IMR-90 (cell line): Measurements from ENCODE around the gene RMDN3. TPM values are rescaled to one million over a fixed set of nuclear protein-coding genes. Genes with fewer than 3 reads are reported as not detected.

Source experiments
- ATAC-seq: fragments of 200-7000 bp; cut with Tn5 transposase; 2 replicates; pipeline ENCODE4 v1.9.1; 2020; ENCODE audit warnings: low read depth, mild to moderate bottlenecking, moderate library complexity
- BruUV-seq: library from RNA; stranded (reverse); fragments of 400-500 nt; replicated peaks from 2 replicates; lab custom pipeline; 2021; lab: Mats Ljungman, UMichigan
- CTCF ChIA-PET: fragments of 300-600 bp; formaldehyde crosslinking; extraction: SDS; loops from one replicate; lab custom pipeline; 2021; ENCODE audit warnings: antibody characterized with exemption; lab: Yijun Ruan, JAX
- POLR2A ChIA-PET: fragments of 300-600 bp; sonication (Branson Sonifier 250); formaldehyde crosslinking; loops from one replicate; lab custom pipeline; 2022; ENCODE audit warnings: antibody characterized with exemption; ENCODE audit not compliant: unreplicated experiment; lab: Charles Lee
- DNase-seq: peaks from one replicate; pipeline ENCODE4 v3.0.0; 2013
- H2AFZ ChIP-seq: replicated peaks from 2 replicates; pipeline ENCODE3; 2013; ENCODE audit warnings: low read length, mild to moderate bottlenecking; ENCODE audit not compliant: poor library complexity
- H2AK5ac ChIP-seq: 2 replicates; pipeline ENCODE4 v1.6.1; 2013; ENCODE audit warnings: low read depth, low read length, inconsistent platforms
- H2AK9ac ChIP-seq: replicated peaks from 2 replicates; pipeline ENCODE3; 2013; ENCODE audit warnings: mild to moderate bottlenecking, low read depth, low read length, moderate library complexity; ENCODE audit not compliant: poor library complexity
- H2BK120ac ChIP-seq: 2 replicates; pipeline ENCODE4 v1.6.1; 2013; ENCODE audit warnings: low read depth, low read length, inconsistent platforms
- H2BK15ac ChIP-seq: 3 replicates; pipeline ENCODE4 v1.6.1; 2013; ENCODE audit warnings: low read depth, low read length, inconsistent platforms
- H2BK20ac ChIP-seq: 2 replicates; pipeline ENCODE4 v1.6.1; 2013; ENCODE audit warnings: low read depth, mild to moderate bottlenecking, inconsistent platforms, low read length, moderate library complexity
- H2BK5ac ChIP-seq: 2 replicates; pipeline ENCODE4 v1.6.1; 2013; ENCODE audit warnings: mild to moderate bottlenecking, low read depth, low read length, inconsistent platforms; ENCODE audit not compliant: poor library complexity, severe bottlenecking
- H3K14ac ChIP-seq: replicated peaks from 2 replicates; pipeline ENCODE4 v1.6.1; 2013; ENCODE audit warnings: low read depth, low read length, inconsistent platforms
- H3K18ac ChIP-seq: 2 replicates; pipeline ENCODE4 v1.6.1; 2013; ENCODE audit warnings: low read depth, low read length, control low read depth
- H3K23ac ChIP-seq: 2 replicates; pipeline ENCODE4 v1.6.1; 2013; ENCODE audit warnings: low read depth, low read length, inconsistent platforms
- H3K27ac ChIP-seq: 2 replicates; pipeline ENCODE4 v1.5.1; 2013; ENCODE audit warnings: mild to moderate bottlenecking, control low read depth, low read length; ENCODE audit not compliant: insufficient read depth
- H3K27me3 ChIP-seq: 2 replicates; pipeline ENCODE4 v1.6.1; 2013; ENCODE audit warnings: low read length; ENCODE audit not compliant: control insufficient read depth, insufficient read depth
- H3K36me3 ChIP-seq: 2 replicates; pipeline ENCODE4 v1.6.1; 2013; ENCODE audit warnings: low read length, mixed read lengths; ENCODE audit not compliant: control insufficient read depth, insufficient read depth
- H3K4ac ChIP-seq: 2 replicates; pipeline ENCODE4 v1.6.1; 2013; ENCODE audit warnings: low read depth, low read length, inconsistent platforms
- H3K4me1 ChIP-seq: 2 replicates; pipeline ENCODE4 v1.6.1; 2013; ENCODE audit warnings: low read length, mixed read lengths; ENCODE audit not compliant: control insufficient read depth, insufficient read depth
- H3K4me2 ChIP-seq: 2 replicates; pipeline ENCODE4 v1.6.1; 2013; ENCODE audit warnings: low read depth, mild to moderate bottlenecking, control low read depth, low read length, moderate library complexity
- H3K4me3 ChIP-seq: 2 replicates; pipeline ENCODE4 v1.5.1; 2013; ENCODE audit warnings: low read depth, mild to moderate bottlenecking, control low read depth, low read length, moderate library complexity; ENCODE audit not compliant: insufficient read depth
- H3K56ac ChIP-seq: 2 replicates; pipeline ENCODE4 v1.6.1; 2013; ENCODE audit warnings: low read length, inconsistent platforms; ENCODE audit not compliant: insufficient read depth; ENCODE audit errors: extremely low read depth
- H3K79me1 ChIP-seq, 2 experiments: 2 replicates each; pipeline ENCODE4 v1.6.1; 2013; ENCODE audit warnings: low read length in 2 of 2, inconsistent platforms in 1 of 2, low read depth in 1 of 2
- H3K9ac ChIP-seq: 2 replicates; pipeline ENCODE4 v1.6.1; 2013; ENCODE audit warnings: low read depth, low read length, control low read depth
- H3K9me1 ChIP-seq: 2 replicates; pipeline ENCODE4 v1.6.1; 2013; ENCODE audit warnings: low read length, inconsistent platforms; ENCODE audit not compliant: insufficient read depth
- H3K9me3 ChIP-seq: 2 replicates; pipeline ENCODE4 v1.6.1; 2013; ENCODE audit warnings: low read length; ENCODE audit not compliant: control insufficient read depth, insufficient read depth
- H4K20me1 ChIP-seq: 2 replicates; pipeline ENCODE4 v1.6.1; 2013; ENCODE audit warnings: low read length, inconsistent platforms; ENCODE audit not compliant: insufficient read depth
- H4K5ac ChIP-seq: 2 replicates; pipeline ENCODE4 v1.6.1; 2013; ENCODE audit warnings: mild to moderate bottlenecking, low read depth, low read length, control low read depth
- H4K8ac ChIP-seq, 2 experiments: 2 replicates each; pipeline ENCODE4 v1.6.1; 2013; ENCODE audit warnings: low read depth in 2 of 2, low read length in 2 of 2, control low read depth in 1 of 2, inconsistent platforms in 1 of 2
- H4K91ac ChIP-seq: 2 replicates; pipeline ENCODE4 v1.6.1; 2013; ENCODE audit warnings: low read depth, low read length, inconsistent platforms; ENCODE audit not compliant: insufficient read depth
- BHLHE40 ChIP-seq: fragments of 150-350 bp; IDR thresholded peaks from 2 replicates; pipeline ENCODE4 v1.6.1; 2016; ENCODE audit warnings: mild to moderate bottlenecking, low read depth, low read length
- CEBPB ChIP-seq: IDR thresholded peaks from 2 replicates; pipeline ENCODE4 v1.6.1; 2012; ENCODE audit warnings: low read depth, low read length, improper control_type of control experiment
- CHD1 ChIP-seq: IDR thresholded peaks from 2 replicates; pipeline ENCODE4 v1.6.1; 2012; ENCODE audit warnings: low read depth, low read length, improper control_type of control experiment
- ELK1 ChIP-seq: fragments of 150-350 bp; IDR thresholded peaks from 2 replicates; pipeline ENCODE4 v1.6.1; 2016; ENCODE audit warnings: low read depth, mild to moderate bottlenecking, low read length, moderate library complexity, borderline replicate concordance
- FOS ChIP-seq: fragments of 150-350 bp; IDR thresholded peaks from 2 replicates; pipeline ENCODE4 v1.6.1; 2016; ENCODE audit warnings: low read depth, low read length
- MAFK ChIP-seq: IDR thresholded peaks from 2 replicates; pipeline ENCODE4 v1.6.1; 2012; ENCODE audit warnings: low read depth, low read length, improper control_type of control experiment
- MAZ ChIP-seq: IDR thresholded peaks from 2 replicates; pipeline ENCODE4 v1.6.1; 2012; ENCODE audit warnings: low read depth, mild to moderate bottlenecking, low read length, improper control_type of control experiment, moderate library complexity, borderline replicate concordance
- MXI1 ChIP-seq: IDR thresholded peaks from 2 replicates; pipeline ENCODE4 v1.6.1; 2012; ENCODE audit warnings: low read depth, mild to moderate bottlenecking, low read length, moderate library complexity, borderline replicate concordance
- NFE2L2 ChIP-seq: fragments of 150-350 bp; IDR thresholded peaks from 2 replicates; pipeline ENCODE4 v1.6.1; 2016; ENCODE audit warnings: low read depth, mild to moderate bottlenecking, low read length
- POLR2A ChIP-seq: IDR thresholded peaks from 2 replicates; pipeline ENCODE4 v1.6.1; 2012; ENCODE audit warnings: mild to moderate bottlenecking, low read depth, low read length
- RAD21 ChIP-seq: IDR thresholded peaks from 2 replicates; pipeline ENCODE4 v1.6.1; 2012; ENCODE audit warnings: low read length, improper control_type of control experiment
- RCOR1 ChIP-seq: IDR thresholded peaks from 2 replicates; pipeline ENCODE4 v1.6.1; 2012; ENCODE audit warnings: mild to moderate bottlenecking, low read length, improper control_type of control experiment; ENCODE audit not compliant: insufficient replicate concordance
- RFX5 ChIP-seq: IDR thresholded peaks from 2 replicates; pipeline ENCODE4 v1.8.0; 2012; ENCODE audit warnings: low read depth, mild to moderate bottlenecking, low read length, moderate library complexity
- SMC3 ChIP-seq: fragments of 150-350 bp; IDR thresholded peaks from 2 replicates; pipeline ENCODE4 v1.6.1; 2016; ENCODE audit warnings: low read depth, mild to moderate bottlenecking, antibody characterized with exemption, low read length, moderate library complexity
- USF2 ChIP-seq: fragments of 150-350 bp; IDR thresholded peaks from 2 replicates; pipeline ENCODE4 v1.6.1; 2017; ENCODE audit warnings: mild to moderate bottlenecking, antibody characterized with exemption, low read length, low read depth
- WGBS, 2 experiments: methylation state at CpG; one replicate each; pipeline versions ENCODE4 v1.1.5 to v1.1.7; 2013; ENCODE audit warnings: missing lambda C conversion rate in 2 of 2; ENCODE audit not compliant: insufficient read length in 1 of 2; ENCODE audit errors: extremely low coverage in 2 of 2; 5-methylcytosine and 5-hydroxymethylcytosine counted together
- dilution Hi-C: fragments of 300-500 bp; cut with HindIII; formaldehyde crosslinking; loops from one replicate; pipeline ENCODE4 v1.14.3; 2018; ENCODE audit warnings: low sequenced_read_pairs; ENCODE audit not compliant: unreplicated experiment
- in situ Hi-C: fragments of 300-500 bp; cut with MboI; formaldehyde crosslinking; loops from 3 replicates; pipeline ENCODE4 v1.14.3; 2019; ENCODE audit warnings: low sequenced_read_pairs, inconsistent platforms, mixed read lengths
- intact Hi-C: fragments of 100-400 bp; cut with micrococcal nuclease; formaldehyde crosslinking; loops from 2 replicates; pipeline ENCODE4 v1.10.0; 2022
- polyA plus RNA-seq, 3 experiments: library from polyadenylated mRNA; depleted of rRNA; stranded (reverse); fragments of >200 nt; gene quantifications; 2 replicates each; pipeline ENCODE4 v1.2.3, GENCODE V29; 2012; ENCODE audit warnings: low replicate concordance in 1 of 3
- total RNA-seq: library from RNA; depleted of rRNA; stranded (reverse); fragments of >200 nt; gene quantifications from 2 replicates; pipeline ENCODE4 v1.2.3, GENCODE V29; 2012
- TF ChIP-seq, protein P1 (sequence below): conservative IDR thresholded peaks from 2 replicates; pipeline ENCODE4 v1.5.1; 2012; ENCODE audit warnings: mild to moderate bottlenecking, low read depth, low read length, improper control_type of control experiment

Gene RMDN3
- total and polyA plus RNA-seq, 2 of the 4 experiments (the other 2 are of a cell fraction) = 14.7 to 25.7 TPM

DNA sequence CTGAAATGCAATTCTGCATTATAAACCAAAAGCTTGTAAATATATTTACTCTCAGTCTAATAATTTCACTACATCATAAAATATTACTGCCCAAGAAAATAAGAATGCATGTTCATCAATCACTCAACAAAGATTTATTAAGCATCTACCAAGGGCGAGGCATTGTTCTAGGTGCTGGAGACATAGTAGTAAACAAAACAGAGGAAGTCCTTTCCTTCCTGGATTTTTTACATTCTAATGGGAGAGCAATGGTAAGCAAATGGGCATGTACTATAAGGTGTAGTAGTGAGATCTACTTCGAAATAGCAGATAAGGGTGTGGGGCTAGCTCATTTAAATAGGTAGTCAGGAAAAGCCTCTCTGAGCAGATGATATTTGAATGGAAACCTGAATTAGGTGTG is 41.0 kb upstream of the RMDN3 start:
- DNase-seq (no peak), ATAC-seq (no peak)
- peaks cover 33 to 57% of the 10 kb centered on the region in 2 experiments for H3K79me1 ChIP-seq
- H3K9me3 ChIP-seq = no peaks in the 10 kb centered on the region
- no peak overlapping the region for H3K27ac ChIP-seq
- no peak overlapping the region for H3K9ac ChIP-seq
- H2AFZ ChIP-seq = no peak overlapping the region
- no peak overlapping the region for H2AK5ac ChIP-seq
- no peak overlapping the region for H2BK120ac ChIP-seq
- no peak overlapping the region for H3K4me2 ChIP-seq
- no peak overlapping the region for H3K4ac ChIP-seq
- H3K56ac ChIP-seq = no peak overlapping the region
- no peak overlapping the region for H3K14ac ChIP-seq
- H3K9me1 ChIP-seq = 0 out of 2 replicates have a peak, but pooled peaks cover 13% of the 10 kb centered on the region
- H3K4me1 ChIP-seq = peaks cover 5% of the 10 kb centered on the region; the same call in 1 of the 2 replicates
- no peak overlapping the region for H4K5ac ChIP-seq
- no peak overlapping the region for H2BK5ac ChIP-seq
- no TSS peak for BruUV-seq
- no peak for TF ChIP-seq FOS
- no peak for TF ChIP-seq ELK1
- TF ChIP-seq MXI1 = no peak
- TF ChIP-seq MAFK = no peak
- TF ChIP-seq POLR2A = no peak
- no peak for TF ChIP-seq RCOR1
- no peak for TF ChIP-seq RAD21
- TF ChIP-seq CEBPB = no peak
- TF ChIP-seq, protein P1, sequence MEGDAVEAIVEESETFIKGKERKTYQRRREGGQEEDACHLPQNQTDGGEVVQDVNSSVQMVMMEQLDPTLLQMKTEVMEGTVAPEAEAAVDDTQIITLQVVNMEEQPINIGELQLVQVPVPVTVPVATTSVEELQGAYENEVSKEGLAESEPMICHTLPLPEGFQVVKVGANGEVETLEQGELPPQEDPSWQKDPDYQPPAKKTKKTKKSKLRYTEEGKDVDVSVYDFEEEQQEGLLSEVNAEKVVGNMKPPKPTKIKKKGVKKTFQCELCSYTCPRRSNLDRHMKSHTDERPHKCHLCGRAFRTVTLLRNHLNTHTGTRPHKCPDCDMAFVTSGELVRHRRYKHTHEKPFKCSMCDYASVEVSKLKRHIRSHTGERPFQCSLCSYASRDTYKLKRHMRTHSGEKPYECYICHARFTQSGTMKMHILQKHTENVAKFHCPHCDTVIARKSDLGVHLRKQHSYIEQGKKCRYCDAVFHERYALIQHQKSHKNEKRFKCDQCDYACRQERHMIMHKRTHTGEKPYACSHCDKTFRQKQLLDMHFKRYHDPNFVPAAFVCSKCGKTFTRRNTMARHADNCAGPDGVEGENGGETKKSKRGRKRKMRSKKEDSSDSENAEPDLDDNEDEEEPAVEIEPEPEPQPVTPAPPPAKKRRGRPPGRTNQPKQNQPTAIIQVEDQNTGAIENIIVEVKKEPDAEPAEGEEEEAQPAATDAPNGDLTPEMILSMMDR = no peak
- TF ChIP-seq NFE2L2 = no peak
- TF ChIP-seq RFX5 = no peak
- no peak for TF ChIP-seq BHLHE40
- TF ChIP-seq MAZ = no peak
- no peak for TF ChIP-seq USF2
- no peak for TF ChIP-seq SMC3
- TF ChIP-seq CHD1 = no peak
- ChIA-PET POLR2A (no interaction called here), CTCF (interaction anchor here (0.5 kb wide), 1 partner anchor 69 kb away, joined by 3 read pairs; no protein-coding TSS in a partner anchor)
- no peak overlapping the region for H2BK20ac ChIP-seq
- no peak overlapping the region for H2BK15ac ChIP-seq
- H3K36me3 ChIP-seq = peaks cover 4% of the 10 kb centered on the region; the same call in 1 of the 2 replicates
- no peak overlapping the region for H3K4me3 ChIP-seq
- H3K27me3 ChIP-seq = no peaks in the 10 kb centered on the region
- no peak overlapping the region for H4K8ac ChIP-seq
- H2AK9ac ChIP-seq = no peak overlapping the region
- no peak overlapping the region for H3K23ac ChIP-seq
- intact Hi-C loops (no loop called here), dilution Hi-C loops (no loop called here), in situ Hi-C loops (no loop called here)
- 80% methylated on average over 1 of the region's 2 CpGs; no CpG with 5 or more reads in 1 of the 2 experiments for WGBS, 2 experiments
- peaks cover 5% of the 10 kb centered on the region; the same call in 1 of the 2 replicates for H4K20me1 ChIP-seq
- no peak overlapping the region for H3K18ac ChIP-seq
- H4K91ac ChIP-seq = no peak overlapping the region
